Measurements from ENCODE around the gene ATP13A4.
"Not testable (repeated sequence)": the region's sequence is repeated elsewhere in the genome, so short reads cannot be mapped to it uniquely, and the experiment has no call there.

Gene ATP13A4

DNA sequence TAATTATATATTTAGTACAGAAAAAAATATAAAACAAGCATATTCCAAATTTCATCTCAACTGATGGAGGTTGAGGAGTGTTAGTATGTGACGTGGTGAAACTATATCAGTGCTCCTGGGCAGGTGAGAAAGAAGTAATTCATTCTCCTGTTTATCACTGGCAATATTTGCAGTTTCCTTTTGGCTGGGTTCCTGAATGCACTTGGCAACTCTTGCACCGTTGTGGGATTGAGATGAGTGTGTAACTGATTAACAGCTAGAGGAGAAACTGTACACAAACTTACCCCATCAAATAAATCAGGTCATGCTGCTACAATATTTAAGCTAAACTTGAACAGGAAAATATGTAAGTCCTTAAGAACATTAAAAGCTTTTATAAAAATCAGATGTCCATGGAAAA is 2.1 kb upstream of the ATP13A4 start:
- no peak for DNase-seq (ENCODE audit: low read depth)

- DNase-seq (ENCODE audit: low read depth), result no peak
Observed at GRCh38 chr3:193553586-193553985, 1.1 kb downstream of the ATP13A4 start.

DNA sequence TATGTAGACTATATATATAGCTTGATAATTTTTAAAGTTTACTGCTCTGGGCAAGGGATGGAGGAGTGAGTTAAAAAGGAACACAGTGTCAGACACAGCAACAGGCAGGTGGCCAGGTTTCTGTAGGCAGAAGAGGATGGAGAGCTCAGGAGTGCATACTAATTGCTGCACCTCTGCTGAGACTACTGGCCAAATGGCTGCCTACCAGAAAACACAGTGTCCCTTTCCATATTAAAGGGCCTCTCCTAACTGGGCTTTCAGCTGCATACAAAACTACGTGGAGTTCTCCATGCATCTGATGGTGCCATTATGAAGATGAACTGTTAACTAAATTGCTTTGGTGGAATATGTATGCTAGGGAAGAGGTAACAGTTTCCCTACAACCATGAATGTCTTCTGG is 1.8 kb downstream of the ATP13A4 start:
- no peak for DNase-seq (ENCODE audit: low read depth)

GRCh38 chr3:193548406-193548805 is 6.3 kb downstream of the ATP13A4 start:
- no peak for DNase-seq (ENCODE audit: low read depth)

DNA sequence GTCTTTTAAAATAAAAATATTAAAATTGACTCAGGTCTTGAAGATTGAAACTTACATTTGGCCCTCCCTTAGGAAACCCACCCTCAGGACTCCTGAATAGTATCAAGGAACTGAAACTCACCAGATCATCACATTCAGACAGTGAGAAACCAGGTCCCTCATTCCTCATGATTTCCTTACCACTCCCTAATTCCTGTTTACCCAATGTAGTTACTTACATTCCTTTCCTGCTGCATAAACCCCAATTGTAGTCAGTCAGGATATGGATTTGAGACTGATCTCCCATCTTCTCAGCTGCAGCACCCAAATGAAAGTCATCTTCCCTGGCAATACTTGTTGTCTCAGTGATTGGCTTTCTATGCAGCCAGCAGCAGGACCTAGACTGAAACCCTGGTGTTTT is 8.6 kb downstream of the ATP13A4 start:
- DNase-seq (ENCODE audit: low read depth), result no peak

DNA sequence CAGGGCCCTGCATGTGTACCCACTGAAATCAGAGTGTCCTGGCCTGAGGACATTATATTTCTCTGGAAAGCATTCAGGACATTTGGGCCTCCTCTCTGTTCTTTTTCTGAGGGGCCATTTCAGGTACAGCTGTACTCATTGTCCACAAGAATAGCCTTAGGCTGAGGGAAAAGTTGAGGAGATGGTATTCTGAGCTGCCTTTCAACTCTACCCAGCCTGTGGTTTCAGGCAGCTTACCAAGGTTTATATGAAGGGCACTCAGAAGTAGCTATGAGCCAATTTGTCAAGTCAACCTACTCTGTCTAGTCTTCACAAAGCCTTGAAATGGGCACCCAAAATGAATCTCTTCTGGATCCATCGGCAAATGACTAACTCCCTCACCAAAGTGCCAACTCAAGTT is 9.4 kb downstream of the ATP13A4 start:
- no peak for DNase-seq (ENCODE audit: low read depth)

DNA sequence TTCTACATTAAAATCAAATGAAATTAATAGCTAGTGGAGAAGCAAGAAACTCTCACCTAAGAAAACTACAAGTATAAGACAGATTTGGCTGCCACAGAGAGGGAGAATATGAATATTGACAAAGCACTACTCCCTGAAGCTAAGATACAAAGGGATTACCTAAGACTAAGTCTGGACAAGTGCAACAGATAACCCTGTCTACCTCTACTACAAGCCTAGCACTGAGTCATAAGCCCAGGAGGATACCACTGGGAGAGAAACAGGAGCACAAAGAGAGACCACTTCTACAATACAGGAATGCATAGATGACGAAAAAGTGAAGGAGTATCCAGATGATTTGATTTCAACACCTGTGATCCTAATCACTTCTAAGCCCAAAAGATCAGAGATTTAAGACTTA is 10.4 kb downstream of the ATP13A4 start:
- DNase-seq (ENCODE audit: low read depth), result no peak

- no peak for DNase-seq (ENCODE audit: low read depth)
Observed at GRCh38 chr3:193530231-193531165, 24.2 kb downstream of the ATP13A4 start.

- not testable (repeated sequence) for DNase-seq (ENCODE audit: low read depth)
Observed at GRCh38 chr3:193526085-193526484, 28.6 kb downstream of the ATP13A4 start.

DNA sequence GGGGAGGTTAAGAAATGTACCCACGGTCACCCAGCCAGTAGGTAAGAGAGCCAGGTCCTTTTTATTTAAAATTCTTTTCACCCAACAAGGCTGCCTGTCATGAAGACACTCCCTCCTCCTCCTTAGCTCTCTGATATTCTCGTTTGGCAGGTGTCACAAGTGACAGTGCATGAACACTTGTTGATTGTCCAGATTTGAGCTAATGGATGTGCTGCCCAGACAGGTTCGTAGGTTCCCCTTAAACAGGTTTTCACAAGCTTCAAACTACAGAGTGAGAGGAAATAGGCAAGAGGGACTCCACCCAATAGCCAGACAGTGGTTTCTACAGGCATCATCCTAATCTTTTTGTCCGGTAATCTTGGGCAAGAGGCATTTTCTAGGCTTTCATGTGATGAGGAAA is 32.2 kb downstream of the ATP13A4 start:
- DNase-seq (ENCODE audit: low read depth), result no peak

DNA sequence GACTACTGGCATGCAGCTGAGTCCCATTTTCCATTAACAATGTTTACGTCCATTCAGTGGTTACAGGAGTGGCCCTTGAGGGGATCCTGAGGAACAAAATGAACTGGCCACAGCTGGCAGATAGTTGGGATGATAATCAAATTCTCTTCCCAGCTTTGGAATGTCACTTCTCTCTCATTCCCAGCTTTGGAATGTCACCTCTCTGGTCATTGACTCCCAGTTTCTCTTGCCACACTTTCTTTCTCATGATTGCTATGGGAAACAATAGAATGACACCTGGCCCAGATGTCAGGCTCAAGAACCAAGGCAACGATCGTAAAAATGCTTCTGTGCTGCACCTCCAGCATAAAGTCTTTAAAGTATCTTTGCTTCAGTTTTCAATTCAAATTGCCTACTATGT is 34.0 kb downstream of the ATP13A4 start:
- no peak for DNase-seq (ENCODE audit: low read depth)

DNA sequence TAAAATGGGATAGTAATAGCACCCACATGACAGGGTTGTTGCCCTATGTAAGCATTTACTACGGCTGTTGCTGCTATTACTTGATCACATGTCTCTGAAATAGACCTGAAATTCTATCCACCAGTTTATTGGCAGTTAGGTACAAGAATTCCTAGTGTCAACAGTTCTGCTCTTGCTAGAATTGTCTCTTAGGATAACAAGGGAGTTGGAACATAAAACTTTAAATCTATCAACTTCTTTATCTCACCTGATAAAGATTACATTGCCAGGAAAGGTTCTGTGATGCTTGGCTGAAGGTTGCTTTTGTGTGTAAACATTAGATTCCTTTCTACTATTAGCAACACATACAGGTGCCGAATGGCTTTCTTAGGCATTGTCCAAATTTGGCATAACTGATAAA is 38.7 kb downstream of the ATP13A4 start:
- DNase-seq (ENCODE audit: low read depth), result no peak

DNA sequence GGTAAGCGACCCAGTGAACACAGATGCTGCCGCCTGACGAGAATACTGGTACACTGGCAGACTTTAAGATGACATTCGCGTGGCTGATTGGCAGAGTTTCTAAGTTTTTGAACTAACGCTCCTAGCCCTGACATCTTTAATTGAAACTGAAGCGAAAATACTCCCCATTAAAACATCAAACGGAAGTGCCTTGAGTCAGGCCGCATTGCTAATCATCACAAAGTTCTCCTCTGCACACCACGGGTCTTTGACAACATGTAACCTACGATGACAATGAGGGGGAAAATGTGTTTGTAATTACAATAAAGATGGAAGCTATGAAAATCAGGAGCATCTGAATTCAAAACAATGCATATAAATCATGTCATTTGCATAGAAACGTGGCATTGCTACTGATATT is 44.5 kb downstream of the ATP13A4 start:
- no peak for DNase-seq (ENCODE audit: low read depth)

GRCh38 chr3:193509103-193509965 is 45.4 kb downstream of the ATP13A4 start:
- DNase-seq (ENCODE audit: low read depth), result no peak

DNA sequence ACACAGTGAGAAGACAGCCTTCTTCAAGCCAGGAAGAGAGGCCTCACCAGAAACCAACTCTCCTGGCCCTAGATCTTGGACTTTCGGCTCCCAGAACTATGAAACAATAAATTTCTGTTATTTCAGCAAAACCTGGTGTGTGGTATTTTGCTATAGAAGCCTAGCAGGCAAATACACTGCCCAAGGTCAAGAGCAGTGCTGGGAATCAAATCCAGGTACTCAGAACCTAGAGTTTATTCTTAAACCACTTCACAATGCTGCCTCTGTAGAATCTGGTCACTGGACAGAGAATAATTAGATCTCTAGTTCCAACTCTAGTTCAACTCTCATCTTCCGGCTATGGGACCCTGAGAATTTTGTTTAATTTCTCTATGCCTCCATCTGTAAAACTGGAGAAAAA is 46.6 kb downstream of the ATP13A4 start:
- DNase-seq (ENCODE audit: low read depth), result no peak

DNA sequence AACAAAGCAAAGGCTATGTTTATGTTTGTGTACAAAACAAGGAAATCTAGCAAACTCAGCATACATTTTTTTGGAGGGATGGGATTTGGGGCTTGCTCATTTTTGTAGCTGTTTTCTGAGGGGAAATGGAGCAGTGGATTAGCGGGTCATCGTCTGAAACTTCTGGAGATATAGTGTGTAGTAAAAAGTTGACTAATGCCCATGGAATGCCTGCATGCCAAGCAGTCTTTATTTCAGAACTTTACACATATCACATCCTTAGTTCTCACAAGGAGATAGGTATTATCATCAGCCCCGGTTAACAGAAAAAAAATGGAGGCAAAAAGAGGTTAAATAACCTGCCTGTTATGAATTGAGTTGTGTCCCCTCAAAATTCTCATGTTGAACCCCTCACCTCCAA is 47.1 kb downstream of the ATP13A4 start:
- no peak for DNase-seq (ENCODE audit: low read depth)

DNA sequence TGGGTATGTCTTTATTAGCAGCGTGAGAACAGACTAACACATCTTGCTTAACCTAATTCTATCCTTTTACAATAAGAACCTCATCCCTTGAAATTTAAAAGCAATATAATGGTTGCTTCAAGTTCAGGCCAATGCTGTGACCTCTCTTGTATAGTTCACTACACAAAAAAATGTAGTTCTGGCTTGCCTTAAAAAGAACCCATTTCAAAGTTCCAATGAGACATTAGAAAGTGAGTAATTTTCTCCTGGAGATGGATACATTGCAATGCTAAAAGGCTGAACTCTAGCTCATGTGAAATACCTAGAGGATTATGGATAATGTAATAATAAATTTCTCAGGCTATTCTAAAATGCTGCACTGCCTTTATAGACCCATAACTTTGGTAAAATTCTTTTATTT is 47.8 kb downstream of the ATP13A4 start:
- DNase-seq (ENCODE audit: low read depth), result no peak

DNA sequence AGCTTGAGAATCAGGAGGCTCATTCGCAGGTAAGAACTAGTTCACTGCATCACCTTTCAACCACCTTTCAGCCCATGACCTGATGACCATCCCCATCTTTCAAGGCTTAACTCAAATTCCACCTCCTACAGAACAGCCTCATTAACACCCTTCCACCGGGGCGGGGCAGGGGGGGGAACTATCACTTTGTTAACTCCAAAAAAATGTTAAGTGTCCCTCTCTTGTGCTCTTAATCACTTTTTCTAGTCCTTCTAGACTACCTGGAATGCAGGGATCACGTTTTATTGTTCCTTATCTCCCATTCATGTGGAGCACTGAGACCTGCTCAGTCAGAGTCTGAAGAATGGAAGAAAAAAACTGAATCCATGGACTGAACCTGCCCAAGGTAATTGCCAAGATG is 51.8 kb downstream of the ATP13A4 start:
- no peak for DNase-seq (ENCODE audit: low read depth)

GRCh38 chr3:193499801-193500485 is 54.8 kb downstream of the ATP13A4 start:
- DNase-seq (ENCODE audit: low read depth), result no peak

DNA sequence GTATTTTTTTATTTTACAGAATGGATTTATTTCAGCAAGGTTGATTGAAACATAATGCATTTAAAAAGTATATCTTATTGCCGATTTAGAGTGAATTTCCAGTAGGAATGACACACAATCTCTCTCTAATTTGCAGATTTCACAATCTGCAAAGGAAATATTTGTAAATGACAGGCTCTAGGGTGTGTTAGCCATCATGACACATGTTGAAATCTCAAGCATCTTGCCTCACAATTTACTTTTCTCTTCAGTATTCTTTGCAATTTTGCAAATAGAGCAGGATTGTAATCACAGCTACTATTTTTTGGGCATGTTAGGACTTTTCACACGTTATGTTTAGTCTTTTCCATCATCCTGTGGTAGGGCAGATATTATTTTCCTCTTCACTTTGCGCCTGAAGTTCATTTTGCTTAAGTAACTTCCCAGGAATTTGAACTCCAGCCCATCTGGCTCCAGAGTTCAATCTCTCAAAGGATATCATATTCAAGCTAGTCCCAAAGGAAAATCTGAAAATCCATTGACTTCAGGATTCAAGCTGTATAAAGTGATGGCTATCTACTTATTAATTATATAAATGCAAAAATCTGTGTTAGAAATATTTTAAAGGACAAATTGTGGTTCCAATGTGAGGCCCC is 55.4 kb downstream of the ATP13A4 start:
- no peak for DNase-seq (ENCODE audit: low read depth)

GRCh38 chr3:193498215-193498614 is 56.5 kb downstream of the ATP13A4 start:
- no peak for DNase-seq (ENCODE audit: low read depth)

GRCh38 chr3:193496658-193497057 is 58.0 kb downstream of the ATP13A4 start:
- DNase-seq (ENCODE audit: low read depth), result no peak

Data from stimulated activated CD8-positive, alpha-beta memory T cell treated with anti-CD3 and anti-CD28 coated beads, Interleukin-7, amount 100 ng/mL, for 24 hours (primary cell).